Hepatocyte (in vitro differentiated cells): ENCODE results near the gene SHE.

Experiments
- CTCF ChIP-seq: fragments of 200-600 bp; sonication (generic); IDR thresholded peaks from 2 replicates; pipeline ENCODE4 v1.5.1; 2016; ENCODE audit warnings: antibody characterized with exemption, mild to moderate bottlenecking; ENCODE audit not compliant: poor library complexity
- EZH2phosphoT487 ChIP-seq: fragments of 200-600 bp; sonication (generic); IDR thresholded peaks from one replicate; pipeline ENCODE4 v1.6.1; 2018; ENCODE audit warnings: antibody characterized with exemption, mild to moderate bottlenecking, low read depth, moderate library complexity; ENCODE audit not compliant: unreplicated experiment, severe bottlenecking

- TF ChIP-seq CTCF (no peak), EZH2phosphoT487 (no peak)
These were observed 30.9 kb downstream of the SHE start for GRCh38 chr1:154471304-154471703.
